CD14-positive monocyte (primary cell): Measurements from ENCODE around the gene ADH1A. TPM values are rescaled to one million over a fixed set of nuclear protein-coding genes. Genes with fewer than 3 reads are reported as not detected.

Experiments
- DNase-seq, 3 donors: peaks; one replicate each; pipeline ENCODE4 v3.0.0-alpha.2; 2011 to 2022
- H2AFZ ChIP-seq: 2 replicates; pipeline ENCODE4 v1.6.0; 2012; ENCODE audit warnings: mild to moderate bottlenecking, low read depth, low read length, inconsistent platforms; ENCODE audit not compliant: insufficient read depth, poor library complexity, severe bottlenecking
- H3K27ac ChIP-seq, 2 donors: 1 replicate in 1 of 2; 2 replicates in 1 of 2; pipeline ENCODE4 v1.5.1; 2012 to 2013; ENCODE audit warnings: low read length in 2 of 2, control low read depth in 1 of 2, inconsistent platforms in 1 of 2, low read depth in 1 of 2, mild to moderate bottlenecking in 1 of 2
- H3K27me3 ChIP-seq, 2 donors: one replicate each; pipeline versions ENCODE4 v1.6.0 to v1.6.1; 2011 to 2013; ENCODE audit warnings: low read length in 2 of 2; ENCODE audit not compliant: control insufficient read depth in 2 of 2, insufficient read depth in 2 of 2
- H3K36me3 ChIP-seq, 2 donors: replicated peaks in 1 of 2; 1 replicate in 1 of 2; 2 replicates in 1 of 2; pipeline versions ENCODE4 v1.5.1 to v1.6.1; 2012 to 2013; ENCODE audit warnings: low read length in 2 of 2, control low read depth in 1 of 2, inconsistent platforms in 1 of 2, mild to moderate bottlenecking in 1 of 2; ENCODE audit not compliant: insufficient read depth in 2 of 2, control insufficient read depth in 1 of 2
- H3K4me1 ChIP-seq, 2 donors: 1 replicate in 1 of 2; 2 replicates in 1 of 2; pipeline versions ENCODE4 v1.5.1 to v1.6.1; 2012 to 2013; ENCODE audit warnings: low read length in 2 of 2, control low read depth in 1 of 2, inconsistent platforms in 1 of 2, mild to moderate bottlenecking in 1 of 2, moderate library complexity in 1 of 2; ENCODE audit not compliant: insufficient read depth in 2 of 2, control insufficient read depth in 1 of 2
- H3K4me2 ChIP-seq: replicated peaks from 2 replicates; pipeline ENCODE3; 2012; ENCODE audit warnings: low read length, moderate library complexity, mild to moderate bottlenecking; ENCODE audit not compliant: poor library complexity, severe bottlenecking; ENCODE audit errors: extremely low read depth
- H3K4me3 ChIP-seq, 3 experiments: fragments of 200-600 bp in 1 of 3; sonication (generic) in 1 of 3; replicated peaks in 1 of 3; 1 replicate in 2 of 3; 2 replicates in 1 of 3; pipeline ENCODE4 v1.5.1; 2011 to 2013; ENCODE audit warnings: low read length in 3 of 3, mild to moderate bottlenecking in 3 of 3, control low read depth in 2 of 3, low read depth in 2 of 3, inconsistent platforms in 1 of 3, moderate library complexity in 1 of 3
- H3K79me2 ChIP-seq: 2 replicates; pipeline ENCODE4 v1.6.0; 2012; ENCODE audit warnings: mild to moderate bottlenecking, control low read depth, inconsistent platforms, low read length, moderate library complexity; ENCODE audit not compliant: insufficient read depth
- H3K9ac ChIP-seq: 2 replicates; pipeline ENCODE4 v1.6.0; 2017; ENCODE audit warnings: low read length, mild to moderate bottlenecking; ENCODE audit not compliant: insufficient read depth, poor library complexity, severe bottlenecking
- H3K9me3 ChIP-seq, 2 donors: replicated peaks in 1 of 2; 1 replicate in 1 of 2; 2 replicates in 1 of 2; pipeline versions ENCODE4 v1.5.1 to v1.6.1; 2012 to 2013; ENCODE audit warnings: low read length in 2 of 2, control low read depth in 1 of 2; ENCODE audit not compliant: control insufficient read depth in 1 of 2, insufficient read depth in 1 of 2
- H4K20me1 ChIP-seq: 2 replicates; pipeline ENCODE4 v1.6.0; 2012; ENCODE audit warnings: mild to moderate bottlenecking, low read length, control low read depth, moderate library complexity; ENCODE audit not compliant: insufficient read depth
- H3K27ac Mint-ChIP-seq, 7 donors: one replicate each; pipeline ENCODE4 v1.8.0; 2020; ENCODE audit warnings: mild to moderate bottlenecking in 7 of 7, mixed read lengths in 7 of 7, moderate library complexity in 6 of 7, inconsistent platforms in 2 of 7
- H3K27me3 Mint-ChIP-seq, 3 donors: one replicate each; pipeline ENCODE4 v1.8.0; 2021 to 2022; ENCODE audit warnings: low read depth in 3 of 3, mild to moderate bottlenecking in 3 of 3, mixed read lengths in 3 of 3, moderate library complexity in 3 of 3, inconsistent platforms in 1 of 3
- H3K36me3 Mint-ChIP-seq, 2 donors: one replicate each; pipeline ENCODE4 v1.8.0; 2020; ENCODE audit warnings: mixed read lengths in 2 of 2, inconsistent platforms in 1 of 2, mild to moderate bottlenecking in 1 of 2
- H3K4me1 Mint-ChIP-seq: one replicate; pipeline ENCODE4 v1.8.0; 2020; ENCODE audit warnings: mild to moderate bottlenecking, mixed read lengths
- H3K4me3 Mint-ChIP-seq, 2 donors: one replicate each; pipeline ENCODE4 v1.8.0; 2020; ENCODE audit warnings: mild to moderate bottlenecking in 2 of 2, mixed read lengths in 2 of 2, moderate library complexity in 1 of 2
- H3K9me3 Mint-ChIP-seq, 7 donors: one replicate each; pipeline ENCODE4 v1.8.0; 2020 to 2022; ENCODE audit warnings: mixed read lengths in 7 of 7, mild to moderate bottlenecking in 6 of 7, moderate library complexity in 6 of 7, inconsistent platforms in 2 of 7
- CTCF ChIP-seq: fragments of 200-600 bp; IDR thresholded peaks from one replicate; pipeline ENCODE4 v1.8.0; 2022; ENCODE audit warnings: antibody characterized with exemption, mild to moderate bottlenecking
- WGBS: methylation state at CpG from one replicate; pipeline ENCODE4 v1.1.5; 2013; ENCODE audit warnings: missing lambda C conversion rate; ENCODE audit not compliant: insufficient coverage; 5-methylcytosine and 5-hydroxymethylcytosine counted together
- intact Hi-C, 2 donors: fragments of 100-400 bp; cut with micrococcal nuclease; formaldehyde crosslinking; loops; one replicate each; pipeline versions ENCODE4 v1.15.0 to v1.15.1; 2023
- polyA plus RNA-seq, 3 donors: library from polyadenylated mRNA; depleted of rRNA in 1 of 3; unstranded in 2 of 3; stranded (reverse) in 1 of 3; fragments of 300-500 nt in 2 of 3; fragments of >200 nt in 1 of 3; fragmentation: Illumina TruSeq in 2 of 3; gene quantifications; 1 replicate in 2 of 3; 2 replicates in 1 of 3; pipeline ENCODE4 v1.2.3, GENCODE V29; 2012 to 2021

The ADH1A gene
- polyA plus RNA-seq, 3 donors, result not detected

- H3K4me1 ChIP-seq, result no peaks in the 10 kb centered on the region
- peaks cover 2 to 5% of the 10 kb centered on the region in 2 donors for H3K9me3 ChIP-seq
- WGBS, result 100% methylated on average over 1 of the region's 4 CpGs
- no peak overlapping the region for H3K9ac ChIP-seq
- no peak for TF ChIP-seq CTCF
- no peak overlapping the region for H2AFZ ChIP-seq
- H3K4me3 Mint-ChIP-seq, result no peak overlapping the region
- H3K4me3 ChIP-seq, result no peak overlapping the region
- no peaks in the 10 kb centered on the region for H3K79me2 ChIP-seq
- no peaks in the 10 kb centered on the region for H3K36me3 ChIP-seq
- no peaks in the 10 kb centered on the region for H3K27me3 ChIP-seq
- H3K4me2 ChIP-seq, result no peak overlapping the region
- intact Hi-C loops, result no loop called here
- H3K27ac Mint-ChIP-seq, result no peak overlapping the region
- H3K27me3 Mint-ChIP-seq, result peaks cover 0 to 1% (median 0%) of the 10 kb centered on the region in 3 donors
- H3K27ac ChIP-seq, result no peak overlapping the region
- DNase-seq, result no peak
- no peaks in the 10 kb centered on the region for H3K36me3 Mint-ChIP-seq
- no peaks in the 10 kb centered on the region for H4K20me1 ChIP-seq
- H3K4me1 Mint-ChIP-seq, result no peaks in the 10 kb centered on the region
- peaks cover 0 to 4% (median 3%) of the 10 kb centered on the region in 7 donors for H3K9me3 Mint-ChIP-seq
Observed at GRCh38 chr4:99336553-99336952, 45.8 kb upstream of the ADH1A start.

- no peaks in the 10 kb centered on the region for H3K79me2 ChIP-seq
- H4K20me1 ChIP-seq, result no peaks in the 10 kb centered on the region
- DNase-seq, result no peak
- no peak overlapping the region for H3K9ac ChIP-seq
- H3K9me3 ChIP-seq, result peaks cover under 1 to 5% of the 10 kb centered on the region in 2 donors
- no peaks in the 10 kb centered on the region for H3K36me3 ChIP-seq
- no peak overlapping the region for H3K4me3 ChIP-seq
- intact Hi-C loops, result no loop called here
- Mint-ChIP-seq H3K36me3 (no peaks in the 10 kb centered on the region), H3K4me1 (no peaks in the 10 kb centered on the region), H3K27ac (no peak overlapping the region), H3K4me3 (no peak overlapping the region), H3K27me3 (peaks cover 0 to 1% (median 0%) of the 10 kb centered on the region in 3 donors), H3K9me3 (peaks cover 0 to 11% (median 4%) of the 10 kb centered on the region in 7 donors)
- H3K4me2 ChIP-seq, result no peak overlapping the region
- H3K27ac ChIP-seq, result no peak overlapping the region
- WGBS, result no CpG with 5 or more reads among the region's 1 CpG
- no peak overlapping the region for H2AFZ ChIP-seq
- no peaks in the 10 kb centered on the region for H3K4me1 ChIP-seq
- TF ChIP-seq CTCF, result no peak
- no peaks in the 10 kb centered on the region for H3K27me3 ChIP-seq
Observed at GRCh38 chr4:99334880-99335279, 44.1 kb upstream of the ADH1A start.
